HTR-8/SVneo (cell line): ENCODE data around the gene PMM2.

Source experiments
- DNase-seq: peaks from one replicate; pipeline ENCODE4 v3.0.0; 2011; ENCODE audit warnings: low spot score, mixed read lengths; ENCODE audit not compliant: insufficient read length
- FAIRE-seq: peaks from 2 replicates; lab custom pipeline; 2011; peaks lifted over from hg19 to GRCh38; lab: Jason Lieb, UNC

PMM2 gene

GRCh38 chr16:8848231-8848938, 50.7 kb downstream of the PMM2 start:
- FAIRE-seq, result no peak
- no peak for DNase-seq

- FAIRE-seq, result no peak
- DNase-seq, result peak; percentile 74
These were observed 51.3 kb downstream of the PMM2 start for GRCh38 chr16:8848939-8849391.

- FAIRE-seq, result no peak
- DNase-seq, result no peak
These were observed 51.9 kb downstream of the PMM2 start for GRCh38 chr16:8849411-8850011.

GRCh38 chr16:8850279-8850885, 52.7 kb downstream of the PMM2 start:
- FAIRE-seq (no peak), DNase-seq (no peak)

GRCh38 chr16:8851761-8852403, 54.2 kb downstream of the PMM2 start:
- FAIRE-seq (no peak), DNase-seq (no peak)

- FAIRE-seq (no peak), DNase-seq (no peak)
These were observed 54.9 kb downstream of the PMM2 start for GRCh38 chr16:8852534-8852933.

GRCh38 chr16:8853150-8853549, 55.5 kb downstream of the PMM2 start:
- DNase-seq, result no peak
- no peak for FAIRE-seq

- DNase-seq, result no peak
These were observed 56.0 kb downstream of the PMM2 start for GRCh38 chr16:8853611-8854010.

GRCh38 chr16:8854298-8854948, 56.8 kb downstream of the PMM2 start:
- DNase-seq (no peak), FAIRE-seq (no peak)

More at GRCh38 chr16:8853611-8854010, 56.0 kb downstream of the PMM2 start:
- FAIRE-seq, result no peak

- FAIRE-seq (no peak), DNase-seq (no peak)
These were observed 57.6 kb downstream of the PMM2 start for GRCh38 chr16:8855051-8855786.

GRCh38 chr16:8855972-8856371, 58.3 kb downstream of the PMM2 start:
- DNase-seq, result no peak
- FAIRE-seq, result no peak

GRCh38 chr16:8858994-8859912, 61.6 kb downstream of the PMM2 start:
- DNase-seq (no peak), FAIRE-seq (no peak)

GRCh38 chr16:8859913-8860881, 62.6 kb downstream of the PMM2 start:
- FAIRE-seq, result peak; percentile 28
- no peak for DNase-seq

GRCh38 chr16:8861563-8862308, 64.1 kb downstream of the PMM2 start:
- FAIRE-seq (no peak), DNase-seq (no peak)

GRCh38 chr16:8862309-8863130, 64.9 kb downstream of the PMM2 start:
- FAIRE-seq, result no peak
- no peak for DNase-seq
